Epithelial cell of esophagus (primary cell): ENCODE measurements around the gene POU2AF3.
"Not testable (repeated sequence)": the region's sequence is repeated elsewhere in the genome, so short reads cannot be mapped to it uniquely, and the experiment has no call there.

Experiments used
- DNase-seq: peaks from one replicate; pipeline ENCODE4 v3.0.0; 2010; ENCODE audit warnings: low read depth
- H3K4me3 ChIP-seq: 2 replicates; pipeline ENCODE4 v1.5.1; 2011; ENCODE audit warnings: mild to moderate bottlenecking, low read length, control low read depth
- TF ChIP-seq, protein P1 (sequence below): IDR thresholded peaks from 2 replicates; pipeline ENCODE4 v1.5.1; 2011; ENCODE audit warnings: low read depth, mild to moderate bottlenecking, low read length, control low read depth, inconsistent platforms; ENCODE audit not compliant: insufficient read depth; ENCODE audit errors: missing control alignments

POU2AF3 gene

DNA sequence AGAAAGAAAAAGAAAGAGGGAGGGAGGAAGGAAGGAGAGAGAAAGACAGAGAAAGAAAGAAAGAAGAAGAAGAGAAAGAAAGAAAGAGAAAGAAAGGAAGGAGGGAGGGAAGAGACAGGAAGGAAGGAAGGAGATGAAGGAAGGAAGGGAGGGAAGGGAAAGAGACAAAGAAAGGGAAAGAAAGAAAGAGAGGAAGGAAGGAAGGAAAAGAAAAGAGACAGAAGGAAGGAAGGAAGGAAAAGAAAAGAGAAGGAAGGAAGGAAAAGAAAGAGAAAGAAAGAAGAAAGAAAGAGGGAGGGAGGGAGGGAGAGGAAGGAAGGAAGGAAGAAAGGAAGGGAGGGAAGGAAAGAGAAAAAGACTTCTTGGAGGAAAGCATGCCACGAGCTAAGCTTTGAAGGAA is 33.7 kb upstream of the POU2AF3 start:
- TF ChIP-seq, protein P1, sequence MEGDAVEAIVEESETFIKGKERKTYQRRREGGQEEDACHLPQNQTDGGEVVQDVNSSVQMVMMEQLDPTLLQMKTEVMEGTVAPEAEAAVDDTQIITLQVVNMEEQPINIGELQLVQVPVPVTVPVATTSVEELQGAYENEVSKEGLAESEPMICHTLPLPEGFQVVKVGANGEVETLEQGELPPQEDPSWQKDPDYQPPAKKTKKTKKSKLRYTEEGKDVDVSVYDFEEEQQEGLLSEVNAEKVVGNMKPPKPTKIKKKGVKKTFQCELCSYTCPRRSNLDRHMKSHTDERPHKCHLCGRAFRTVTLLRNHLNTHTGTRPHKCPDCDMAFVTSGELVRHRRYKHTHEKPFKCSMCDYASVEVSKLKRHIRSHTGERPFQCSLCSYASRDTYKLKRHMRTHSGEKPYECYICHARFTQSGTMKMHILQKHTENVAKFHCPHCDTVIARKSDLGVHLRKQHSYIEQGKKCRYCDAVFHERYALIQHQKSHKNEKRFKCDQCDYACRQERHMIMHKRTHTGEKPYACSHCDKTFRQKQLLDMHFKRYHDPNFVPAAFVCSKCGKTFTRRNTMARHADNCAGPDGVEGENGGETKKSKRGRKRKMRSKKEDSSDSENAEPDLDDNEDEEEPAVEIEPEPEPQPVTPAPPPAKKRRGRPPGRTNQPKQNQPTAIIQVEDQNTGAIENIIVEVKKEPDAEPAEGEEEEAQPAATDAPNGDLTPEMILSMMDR = no peak
- no peak overlapping the region for H3K4me3 ChIP-seq
- no peak for DNase-seq

DNA sequence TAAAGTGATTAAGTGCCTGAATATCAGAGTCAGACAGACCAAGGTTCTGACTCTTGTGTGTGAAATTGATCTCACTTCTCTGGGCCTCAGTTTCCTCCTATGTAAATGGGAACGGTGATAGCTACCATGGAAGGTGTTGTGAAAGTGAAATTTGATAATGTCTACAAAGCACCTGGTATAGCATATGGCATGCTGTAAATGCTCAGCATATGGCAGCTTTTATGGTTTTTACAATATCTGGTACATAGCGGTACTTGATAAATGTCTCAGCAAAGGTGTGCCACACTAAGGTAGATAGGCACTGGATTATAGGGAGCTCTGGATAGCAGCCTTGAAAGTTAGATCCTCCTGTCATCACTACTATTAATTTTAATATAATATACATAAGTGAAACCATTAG is 32.9 kb upstream of the POU2AF3 start:
- no peak for DNase-seq
- no peak overlapping the region for H3K4me3 ChIP-seq
- TF ChIP-seq, protein P1 = no peak

DNA sequence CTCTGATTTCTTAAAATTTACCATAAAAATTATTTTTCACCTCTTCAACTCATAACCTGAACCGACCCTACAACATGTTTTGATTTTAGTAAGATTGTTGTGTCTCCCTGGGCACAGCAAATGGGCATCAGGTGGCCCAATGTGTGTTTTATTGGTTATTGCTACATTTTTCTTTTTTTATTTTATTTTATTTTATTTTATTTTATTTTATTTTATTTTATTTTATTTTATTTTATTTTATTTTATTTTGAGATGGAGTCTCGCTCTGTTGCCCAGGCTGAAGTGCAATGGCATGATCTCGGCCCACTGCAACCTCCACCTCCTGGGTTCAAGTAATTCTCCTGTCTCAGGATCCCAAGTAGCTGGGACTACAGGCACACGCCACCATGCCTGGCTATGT is 30.0 kb upstream of the POU2AF3 start:
- not testable (repeated sequence) for H3K4me3 ChIP-seq, DNase-seq

DNA sequence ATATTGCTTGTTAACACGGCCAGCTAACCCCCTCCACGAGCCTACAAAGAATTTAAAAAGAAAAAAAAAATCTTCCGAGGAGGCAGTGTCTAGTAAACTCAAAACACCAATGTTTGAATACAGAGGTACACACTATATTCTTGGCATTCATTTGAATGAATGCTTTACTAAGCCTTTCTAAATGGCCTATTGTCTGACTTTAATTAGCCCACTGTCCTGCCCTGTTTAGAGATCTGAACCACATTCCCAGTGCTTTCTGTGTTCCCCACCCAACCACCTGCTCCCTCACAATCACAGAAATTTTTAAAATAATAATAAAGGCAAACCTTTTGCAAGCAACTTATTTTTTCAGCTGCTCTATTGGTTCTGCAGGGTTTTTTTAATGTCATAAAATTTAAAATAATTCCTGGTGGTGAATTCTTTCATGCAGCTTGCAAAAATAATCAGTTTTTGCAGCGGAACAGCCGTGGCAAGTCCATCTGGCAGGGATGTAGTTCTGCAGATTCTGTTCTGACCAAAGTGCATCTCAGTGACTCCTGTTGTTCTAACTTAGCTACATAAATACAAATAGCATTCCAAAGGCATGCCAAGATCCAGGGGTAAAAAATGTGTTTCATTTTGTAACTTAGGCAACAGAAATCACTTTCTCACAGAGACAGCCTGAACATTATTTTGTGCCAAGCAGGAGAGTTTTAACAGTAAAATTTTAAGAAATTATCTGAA is 29.0 kb upstream of the POU2AF3 start:
- TF ChIP-seq, protein P1 = no peak
- H3K4me3 ChIP-seq = no peak overlapping the region
- DNase-seq = no peak

DNA sequence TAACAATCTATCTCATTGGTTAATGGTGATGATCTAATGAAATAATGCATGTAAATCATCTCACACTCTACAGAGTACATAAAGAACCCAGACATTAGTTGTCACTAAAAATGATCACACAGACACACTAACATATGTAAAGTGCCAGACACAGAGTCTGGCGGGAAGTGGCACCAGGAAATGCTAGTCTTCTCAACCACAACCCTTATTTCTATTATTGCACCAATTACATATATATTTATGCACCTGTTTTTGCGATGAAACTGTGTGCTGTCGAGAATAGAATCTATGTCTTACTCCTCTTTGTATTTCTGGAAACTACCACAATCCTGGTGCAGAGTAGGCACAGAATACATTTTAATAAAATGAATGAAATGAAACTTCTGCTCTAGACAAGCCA is 25.9 kb upstream of the POU2AF3 start:
- H3K4me3 ChIP-seq = no peak overlapping the region
- DNase-seq = no peak
- TF ChIP-seq, protein P1 = no peak

DNA sequence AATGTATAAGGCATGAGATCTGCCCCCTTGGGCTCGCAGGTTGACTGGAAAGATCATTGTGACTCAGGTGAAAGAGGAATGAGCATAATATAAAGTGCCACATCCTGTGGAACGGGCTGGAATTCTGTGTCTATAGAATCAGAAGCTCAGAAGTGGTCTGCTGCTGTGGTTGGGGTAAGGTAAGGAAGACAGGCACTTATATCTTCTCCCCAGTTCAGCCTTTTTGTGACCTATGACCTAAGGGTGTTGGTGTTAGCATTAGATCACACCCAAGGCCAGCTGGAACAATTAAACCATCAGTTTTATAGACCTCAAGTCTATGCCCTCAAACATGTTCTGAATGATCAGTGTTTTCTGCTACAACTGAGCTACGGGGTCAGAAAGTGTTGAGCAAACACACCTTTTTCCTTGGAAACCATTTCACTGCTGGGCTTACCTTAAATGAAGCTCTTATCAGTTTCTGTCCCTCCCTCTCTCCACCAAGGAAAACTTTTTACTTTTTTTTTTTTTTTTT is 15.7 kb upstream of the POU2AF3 start:
- no peak for DNase-seq
- H3K4me3 ChIP-seq = no peak overlapping the region
- TF ChIP-seq, protein P1 = no peak

DNA sequence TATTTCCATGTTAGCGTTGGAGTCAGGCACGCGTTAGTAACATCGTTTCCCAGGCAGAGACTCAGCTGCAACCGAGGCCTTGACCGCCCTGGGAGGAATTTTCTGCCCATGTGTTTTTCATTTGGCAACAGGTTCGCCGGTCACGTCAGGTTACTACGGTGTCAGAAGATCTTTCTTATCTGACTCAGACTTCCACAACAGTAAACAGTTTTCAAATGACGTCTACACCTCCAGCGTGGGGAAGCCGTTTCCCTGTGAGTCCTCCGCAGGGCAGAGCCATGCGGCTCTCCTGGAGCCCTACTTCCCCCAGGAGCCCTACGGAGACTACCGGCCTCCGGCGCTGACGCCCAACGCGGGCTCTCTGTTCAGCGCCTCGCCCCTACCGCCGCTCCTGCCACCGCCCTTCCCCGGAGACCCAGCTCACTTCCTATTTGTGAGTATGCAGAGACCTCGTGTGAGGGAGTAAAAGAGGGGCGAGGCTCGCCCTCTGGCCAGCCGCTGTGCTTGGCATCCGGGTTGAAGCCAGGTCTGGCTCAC is 14.3 kb upstream of the POU2AF3 start:
- TF ChIP-seq, protein P1 = no peak
- no peak for DNase-seq
- no peak overlapping the region for H3K4me3 ChIP-seq
